GM23338 (cell line): Measurements from ENCODE around the gene TGM2. TPM values are rescaled to one million over a fixed set of nuclear protein-coding genes. Genes with fewer than 3 reads are reported as not detected.

ENCODE experiments used
- ATAC-seq: fragments of 200-7000 bp; cut with Tn5 transposase; 3 replicates; pipeline ENCODE4 v1.9.1; 2020
- DNase-seq: peaks from one replicate; pipeline ENCODE4 v3.0.0-alpha.2; 2015; ENCODE audit warnings: low spot score
- H2AFZ ChIP-seq: fragments of 200-600 bp; sonication (generic); 2 replicates; pipeline ENCODE4 v1.8.0; 2016; ENCODE audit warnings: antibody characterized with exemption, mild to moderate bottlenecking, moderate library complexity
- H3F3A ChIP-seq: fragments of 200-600 bp; sonication (generic); replicated peaks from 2 replicates; pipeline ENCODE4 v1.8.0; 2017; ENCODE audit warnings: antibody characterized with exemption, mixed run types, low read depth
- H3K27ac ChIP-seq: fragments of 200-600 bp; sonication (generic); 2 replicates; pipeline ENCODE4 v1.6.1; 2016; ENCODE audit warnings: low read depth
- H3K27me3 ChIP-seq: fragments of 200-600 bp; sonication (generic); 2 replicates; pipeline ENCODE4 v1.8.0; 2016; ENCODE audit warnings: mild to moderate bottlenecking, mixed run types, moderate library complexity; ENCODE audit not compliant: insufficient read depth
- H3K36me3 ChIP-seq: fragments of 200-600 bp; sonication (generic); 2 replicates; pipeline ENCODE4 v1.8.0; 2016; ENCODE audit warnings: mild to moderate bottlenecking; ENCODE audit not compliant: insufficient read depth
- H3K4me1 ChIP-seq: fragments of 200-600 bp; sonication (generic); 2 replicates; pipeline ENCODE4 v1.8.0; 2016; ENCODE audit warnings: mild to moderate bottlenecking, moderate library complexity; ENCODE audit not compliant: insufficient read depth
- H3K4me2 ChIP-seq: fragments of 200-600 bp; sonication (generic); 2 replicates; pipeline ENCODE4 v1.7.1; 2017; ENCODE audit warnings: mixed run types
- H3K4me3 ChIP-seq: fragments of 200-600 bp; sonication (generic); 2 replicates; pipeline ENCODE4 v1.6.1; 2016; ENCODE audit warnings: mixed run types
- H3K79me2 ChIP-seq: fragments of 200-600 bp; sonication (generic); replicated peaks from 2 replicates; pipeline ENCODE4 v1.8.0; 2017; ENCODE audit warnings: mild to moderate bottlenecking; ENCODE audit not compliant: insufficient read depth
- H3K9me2 ChIP-seq: fragments of 200-600 bp; sonication (generic); 2 replicates; pipeline ENCODE4 v1.8.0; 2017; ENCODE audit not compliant: insufficient read depth
- H4K20me1 ChIP-seq: fragments of 200-600 bp; sonication (generic); replicated peaks from 2 replicates; pipeline ENCODE4 v1.8.0; 2017; ENCODE audit warnings: mild to moderate bottlenecking; ENCODE audit not compliant: insufficient read depth
- H3K27ac Mint-ChIP-seq: 2 replicates; pipeline ENCODE4 v1.8.0; 2020; ENCODE audit warnings: inconsistent platforms, mild to moderate bottlenecking, moderate library complexity, mixed read lengths
- H3K27me3 Mint-ChIP-seq: 3 replicates; pipeline ENCODE4 v1.8.0; 2022; ENCODE audit warnings: low read depth, mild to moderate bottlenecking, moderate library complexity, mixed read lengths, inconsistent platforms; ENCODE audit not compliant: insufficient read depth, poor library complexity
- H3K36me3 Mint-ChIP-seq: 3 replicates; pipeline ENCODE4 v1.8.0; 2021; ENCODE audit warnings: low read depth, mild to moderate bottlenecking, inconsistent platforms, moderate library complexity, mixed read lengths
- H3K4me1 Mint-ChIP-seq: 3 replicates; pipeline ENCODE4 v1.8.0; 2020; ENCODE audit warnings: mild to moderate bottlenecking, inconsistent platforms, mixed read lengths
- H3K4me3 Mint-ChIP-seq: 3 replicates; pipeline ENCODE4 v1.8.0; 2021; ENCODE audit warnings: moderate library complexity, mild to moderate bottlenecking, inconsistent platforms, mixed read lengths
- H3K9me3 Mint-ChIP-seq: 3 replicates; pipeline ENCODE4 v1.8.0; 2020; ENCODE audit warnings: moderate library complexity, mild to moderate bottlenecking, inconsistent platforms, mixed read lengths
- CREB1 ChIP-seq: fragments of 250-450 bp; sonication (Bioruptor Pico); IDR thresholded peaks from 2 replicates; pipeline ENCODE4 v1.5.0; 2020; ENCODE audit warnings: low read depth, mild to moderate bottlenecking, moderate library complexity
- EZH2 ChIP-seq: fragments of 200-600 bp; sonication (generic); IDR thresholded peaks from one replicate; pipeline ENCODE4 v1.8.0; 2017; ENCODE audit warnings: antibody characterized with exemption, mild to moderate bottlenecking, low read depth; ENCODE audit not compliant: unreplicated experiment
- EZH2phosphoT487 ChIP-seq: fragments of 200-600 bp; sonication (generic); IDR thresholded peaks from one replicate; pipeline ENCODE4 v1.8.1; 2018; ENCODE audit warnings: antibody characterized with exemption; ENCODE audit not compliant: unreplicated experiment
- JUNB ChIP-seq: IDR thresholded peaks from one replicate; pipeline ENCODE4 v1.6.1; 2016; ENCODE audit warnings: antibody characterized with exemption; ENCODE audit not compliant: unreplicated experiment
- NANOG ChIP-seq: IDR thresholded peaks from 2 replicates; pipeline ENCODE4 v1.6.1; 2016; ENCODE audit warnings: antibody characterized with exemption, borderline replicate concordance
- STAT1 ChIP-seq: IDR thresholded peaks from one replicate; pipeline ENCODE4 v1.6.1; 2016; ENCODE audit warnings: antibody characterized with exemption; ENCODE audit not compliant: unreplicated experiment
- ZNF114 ChIP-seq: fragments of 250-450 bp; sonication (Bioruptor Pico); IDR thresholded peaks from 2 replicates; pipeline ENCODE4 v1.5.0; 2020; ENCODE audit warnings: mild to moderate bottlenecking, moderate library complexity
- ZNF331 ChIP-seq: fragments of 250-450 bp; sonication (Bioruptor Pico); IDR thresholded peaks from 2 replicates; pipeline ENCODE4 v1.5.0; 2020; ENCODE audit warnings: low read depth, mild to moderate bottlenecking, moderate library complexity
- polyA plus RNA-seq: library from polyadenylated mRNA; unstranded; fragments of >200 nt; fragmentation: Nextera tagmentation; extraction: Ambion mirVana; gene quantifications from 2 replicates; pipeline ENCODE4 v1.2.1, GENCODE V29; 2016
- total RNA-seq: library from RNA; depleted of rRNA; stranded (reverse); fragments of >200 nt; shearing (Covaris generic); gene quantifications from 2 replicates; pipeline ENCODE4 v1.2.3, GENCODE V29; 2014
- TF ChIP-seq, protein P1 (sequence below): IDR thresholded peaks from one replicate; pipeline ENCODE4 v1.6.1; 2018; ENCODE audit warnings: antibody characterized with exemption; ENCODE audit not compliant: unreplicated experiment
- TF ChIP-seq, protein P2 (sequence below): fragments of 250-450 bp; sonication (Bioruptor Pico); IDR thresholded peaks from 2 replicates; pipeline ENCODE4 v1.5.0; 2020; ENCODE audit warnings: mild to moderate bottlenecking, moderate library complexity
- TF ChIP-seq, protein P3 (sequence below): IDR thresholded peaks from 2 replicates; pipeline ENCODE4 v1.6.1; 2016; ENCODE audit warnings: antibody characterized with exemption

The TGM2 gene
- total and polyA plus RNA-seq, 2 experiments from 2014 or later = 0.45 to 1.0 TPM

DNA sequence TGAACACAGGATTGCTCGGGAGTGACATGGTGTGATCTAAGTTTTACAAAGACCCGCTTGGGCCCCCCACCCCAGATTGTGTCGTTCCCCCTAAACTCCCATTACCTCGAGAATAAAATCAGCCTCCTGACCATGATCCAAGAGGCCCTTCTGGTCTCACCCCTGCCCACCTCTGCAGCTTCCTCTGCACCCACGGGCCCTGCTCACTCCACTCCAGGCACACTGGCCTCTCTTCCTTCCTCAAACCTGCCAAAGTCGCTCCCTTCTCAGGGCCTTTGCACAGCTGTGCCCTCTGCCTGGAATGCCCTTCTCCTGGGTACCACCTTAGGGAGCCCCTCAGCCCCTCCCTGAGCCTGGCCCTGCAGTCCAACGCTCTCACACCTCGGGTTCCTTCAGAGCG, 17.9 kb downstream of the TGM2 start:
- Mint-ChIP-seq H3K9me3 (no peaks in the 10 kb centered on the region), H3K27ac (no peak overlapping the region), H3K4me3 (no peak overlapping the region), H3K36me3 (no peaks in the 10 kb centered on the region), H3K4me1 (peaks cover 12% of the 10 kb centered on the region), H3K27me3 (peaks cover 15% of the 10 kb centered on the region)
- no peak overlapping the region for H3K4me2 ChIP-seq
- no peaks in the 10 kb centered on the region for H3K36me3 ChIP-seq
- H3K27me3 ChIP-seq = no peaks in the 10 kb centered on the region
- TF ChIP-seq, protein P1, sequence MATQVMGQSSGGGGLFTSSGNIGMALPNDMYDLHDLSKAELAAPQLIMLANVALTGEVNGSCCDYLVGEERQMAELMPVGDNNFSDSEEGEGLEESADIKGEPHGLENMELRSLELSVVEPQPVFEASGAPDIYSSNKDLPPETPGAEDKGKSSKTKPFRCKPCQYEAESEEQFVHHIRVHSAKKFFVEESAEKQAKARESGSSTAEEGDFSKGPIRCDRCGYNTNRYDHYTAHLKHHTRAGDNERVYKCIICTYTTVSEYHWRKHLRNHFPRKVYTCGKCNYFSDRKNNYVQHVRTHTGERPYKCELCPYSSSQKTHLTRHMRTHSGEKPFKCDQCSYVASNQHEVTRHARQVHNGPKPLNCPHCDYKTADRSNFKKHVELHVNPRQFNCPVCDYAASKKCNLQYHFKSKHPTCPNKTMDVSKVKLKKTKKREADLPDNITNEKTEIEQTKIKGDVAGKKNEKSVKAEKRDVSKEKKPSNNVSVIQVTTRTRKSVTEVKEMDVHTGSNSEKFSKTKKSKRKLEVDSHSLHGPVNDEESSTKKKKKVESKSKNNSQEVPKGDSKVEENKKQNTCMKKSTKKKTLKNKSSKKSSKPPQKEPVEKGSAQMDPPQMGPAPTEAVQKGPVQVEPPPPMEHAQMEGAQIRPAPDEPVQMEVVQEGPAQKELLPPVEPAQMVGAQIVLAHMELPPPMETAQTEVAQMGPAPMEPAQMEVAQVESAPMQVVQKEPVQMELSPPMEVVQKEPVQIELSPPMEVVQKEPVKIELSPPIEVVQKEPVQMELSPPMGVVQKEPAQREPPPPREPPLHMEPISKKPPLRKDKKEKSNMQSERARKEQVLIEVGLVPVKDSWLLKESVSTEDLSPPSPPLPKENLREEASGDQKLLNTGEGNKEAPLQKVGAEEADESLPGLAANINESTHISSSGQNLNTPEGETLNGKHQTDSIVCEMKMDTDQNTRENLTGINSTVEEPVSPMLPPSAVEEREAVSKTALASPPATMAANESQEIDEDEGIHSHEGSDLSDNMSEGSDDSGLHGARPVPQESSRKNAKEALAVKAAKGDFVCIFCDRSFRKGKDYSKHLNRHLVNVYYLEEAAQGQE = no peak
- TF ChIP-seq, protein P2, sequence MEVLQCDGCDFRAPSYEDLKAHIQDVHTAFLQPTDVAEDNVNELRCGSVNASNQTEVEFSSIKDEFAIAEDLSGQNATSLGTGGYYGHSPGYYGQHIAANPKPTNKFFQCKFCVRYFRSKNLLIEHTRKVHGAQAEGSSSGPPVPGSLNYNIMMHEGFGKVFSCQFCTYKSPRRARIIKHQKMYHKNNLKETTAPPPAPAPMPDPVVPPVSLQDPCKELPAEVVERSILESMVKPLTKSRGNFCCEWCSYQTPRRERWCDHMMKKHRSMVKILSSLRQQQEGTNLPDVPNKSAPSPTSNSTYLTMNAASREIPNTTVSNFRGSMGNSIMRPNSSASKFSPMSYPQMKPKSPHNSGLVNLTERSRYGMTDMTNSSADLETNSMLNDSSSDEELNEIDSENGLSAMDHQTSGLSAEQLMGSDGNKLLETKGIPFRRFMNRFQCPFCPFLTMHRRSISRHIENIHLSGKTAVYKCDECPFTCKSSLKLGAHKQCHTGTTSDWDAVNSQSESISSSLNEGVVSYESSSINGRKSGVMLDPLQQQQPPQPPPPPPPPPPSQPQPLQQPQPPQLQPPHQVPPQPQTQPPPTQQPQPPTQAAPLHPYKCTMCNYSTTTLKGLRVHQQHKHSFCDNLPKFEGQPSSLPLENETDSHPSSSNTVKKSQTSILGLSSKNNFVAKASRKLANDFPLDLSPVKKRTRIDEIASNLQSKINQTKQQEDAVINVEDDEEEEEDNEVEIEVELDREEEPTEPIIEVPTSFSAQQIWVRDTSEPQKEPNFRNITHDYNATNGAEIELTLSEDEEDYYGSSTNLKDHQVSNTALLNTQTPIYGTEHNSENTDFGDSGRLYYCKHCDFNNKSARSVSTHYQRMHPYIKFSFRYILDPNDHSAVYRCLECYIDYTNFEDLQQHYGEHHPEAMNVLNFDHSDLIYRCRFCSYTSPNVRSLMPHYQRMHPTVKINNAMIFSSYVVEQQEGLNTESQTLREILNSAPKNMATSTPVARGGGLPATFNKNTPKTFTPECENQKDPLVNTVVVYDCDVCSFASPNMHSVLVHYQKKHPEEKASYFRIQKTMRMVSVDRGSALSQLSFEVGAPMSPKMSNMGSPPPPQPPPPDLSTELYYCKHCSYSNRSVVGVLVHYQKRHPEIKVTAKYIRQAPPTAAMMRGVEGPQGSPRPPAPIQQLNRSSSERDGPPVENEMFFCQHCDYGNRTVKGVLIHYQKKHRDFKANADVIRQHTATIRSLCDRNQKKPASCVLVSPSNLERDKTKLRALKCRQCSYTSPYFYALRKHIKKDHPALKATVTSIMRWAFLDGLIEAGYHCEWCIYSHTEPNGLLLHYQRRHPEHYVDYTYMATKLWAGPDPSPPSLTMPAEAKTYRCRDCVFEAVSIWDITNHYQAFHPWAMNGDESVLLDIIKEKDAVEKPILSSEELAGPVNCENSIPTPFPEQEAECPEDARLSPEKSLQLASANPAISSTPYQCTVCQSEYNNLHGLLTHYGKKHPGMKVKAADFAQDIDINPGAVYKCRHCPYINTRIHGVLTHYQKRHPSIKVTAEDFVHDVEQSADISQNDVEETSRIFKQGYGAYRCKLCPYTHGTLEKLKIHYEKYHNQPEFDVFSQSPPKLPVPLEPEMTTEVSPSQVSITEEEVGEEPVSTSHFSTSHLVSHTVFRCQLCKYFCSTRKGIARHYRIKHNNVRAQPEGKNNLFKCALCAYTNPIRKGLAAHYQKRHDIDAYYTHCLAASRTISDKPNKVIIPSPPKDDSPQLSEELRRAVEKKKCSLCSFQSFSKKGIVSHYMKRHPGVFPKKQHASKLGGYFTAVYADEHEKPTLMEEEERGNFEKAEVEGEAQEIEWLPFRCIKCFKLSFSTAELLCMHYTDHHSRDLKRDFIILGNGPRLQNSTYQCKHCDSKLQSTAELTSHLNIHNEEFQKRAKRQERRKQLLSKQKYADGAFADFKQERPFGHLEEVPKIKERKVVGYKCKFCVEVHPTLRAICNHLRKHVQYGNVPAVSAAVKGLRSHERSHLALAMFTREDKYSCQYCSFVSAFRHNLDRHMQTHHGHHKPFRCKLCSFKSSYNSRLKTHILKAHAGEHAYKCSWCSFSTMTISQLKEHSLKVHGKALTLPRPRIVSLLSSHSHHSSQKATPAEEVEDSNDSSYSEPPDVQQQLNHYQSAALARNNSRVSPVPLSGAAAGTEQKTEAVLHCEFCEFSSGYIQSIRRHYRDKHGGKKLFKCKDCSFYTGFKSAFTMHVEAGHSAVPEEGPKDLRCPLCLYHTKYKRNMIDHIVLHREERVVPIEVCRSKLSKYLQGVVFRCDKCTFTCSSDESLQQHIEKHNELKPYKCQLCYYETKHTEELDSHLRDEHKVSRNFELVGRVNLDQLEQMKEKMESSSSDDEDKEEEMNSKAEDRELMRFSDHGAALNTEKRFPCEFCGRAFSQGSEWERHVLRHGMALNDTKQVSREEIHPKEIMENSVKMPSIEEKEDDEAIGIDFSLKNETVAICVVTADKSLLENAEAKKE (CRISPR knock-in tag) = no peak
- TF ChIP-seq EZH2phosphoT487 (no peak), NANOG (no peak), ZNF114 (CRISPR knock-in tag) (no peak), JUNB (no peak), STAT1 (no peak), ZNF331 (no peak), EZH2 (no peak), CREB1 (CRISPR knock-in tag) (no peak)
- TF ChIP-seq, protein P3, sequence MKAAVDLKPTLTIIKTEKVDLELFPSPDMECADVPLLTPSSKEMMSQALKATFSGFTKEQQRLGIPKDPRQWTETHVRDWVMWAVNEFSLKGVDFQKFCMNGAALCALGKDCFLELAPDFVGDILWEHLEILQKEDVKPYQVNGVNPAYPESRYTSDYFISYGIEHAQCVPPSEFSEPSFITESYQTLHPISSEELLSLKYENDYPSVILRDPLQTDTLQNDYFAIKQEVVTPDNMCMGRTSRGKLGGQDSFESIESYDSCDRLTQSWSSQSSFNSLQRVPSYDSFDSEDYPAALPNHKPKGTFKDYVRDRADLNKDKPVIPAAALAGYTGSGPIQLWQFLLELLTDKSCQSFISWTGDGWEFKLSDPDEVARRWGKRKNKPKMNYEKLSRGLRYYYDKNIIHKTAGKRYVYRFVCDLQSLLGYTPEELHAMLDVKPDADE = no peak
- no peak overlapping the region for H2AFZ ChIP-seq
- H3K4me1 ChIP-seq = no peaks in the 10 kb centered on the region
- no peaks in the 10 kb centered on the region for H3F3A ChIP-seq
- H4K20me1 ChIP-seq = no peaks in the 10 kb centered on the region
- H3K27ac ChIP-seq = no peak overlapping the region
- DNase-seq (no peak), ATAC-seq (no peak)
- no peaks in the 10 kb centered on the region for H3K79me2 ChIP-seq
- no peaks in the 10 kb centered on the region for H3K9me2 ChIP-seq
- H3K4me3 ChIP-seq = no peak overlapping the region
